Muscle of leg (tissue), 11 donors: ENCODE results near the gene ZFP36. TPM values are rescaled to one million over a fixed set of nuclear protein-coding genes. Genes with fewer than 3 reads are reported as not detected.
A peak's percentile ranks its signal among the peaks of the same experiment; 100 is the strongest.

Source experiments
- DNase-seq: peaks from one replicate; pipeline ENCODE4 v3.0.0; 2013
- H3K27ac ChIP-seq: one replicate; pipeline ENCODE4 v1.5.1; 2013; ENCODE audit warnings: mild to moderate bottlenecking, low read length, control low read depth
- H3K27me3 ChIP-seq: one replicate; pipeline ENCODE4 v1.6.1; 2013; ENCODE audit warnings: low read length; ENCODE audit not compliant: control insufficient read depth, insufficient read depth
- H3K36me3 ChIP-seq: one replicate; pipeline ENCODE4 v1.6.1; 2013; ENCODE audit warnings: low read length; ENCODE audit not compliant: control insufficient read depth, insufficient read depth
- H3K4me1 ChIP-seq: one replicate; pipeline ENCODE4 v1.6.1; 2013; ENCODE audit warnings: low read length; ENCODE audit not compliant: control insufficient read depth, insufficient read depth
- H3K4me3 ChIP-seq: one replicate; pipeline ENCODE4 v1.5.1; 2013; ENCODE audit warnings: low read length, control low read depth
- H3K9me3 ChIP-seq: replicated peaks from 2 replicates; pipeline ENCODE4 v1.6.1; 2013; ENCODE audit warnings: low read depth, low read length; ENCODE audit not compliant: control insufficient read depth
- WGBS: methylation state at CpG from one replicate; pipeline ENCODE4 v1.1.5; 2013; ENCODE audit warnings: missing lambda C conversion rate; ENCODE audit not compliant: insufficient coverage; 5-methylcytosine and 5-hydroxymethylcytosine counted together
- polyA plus RNA-seq, 8 donors: library from polyadenylated mRNA; unstranded; fragments of 120-200 nt; gene quantifications; one replicate each; pipeline versions ENCODE4 v1.2.1 to v1.2.3, GENCODE V29; 2013; ENCODE audit warnings: inconsistent platforms in 1 of 8, low replicate concordance in 1 of 8; ENCODE audit not compliant: insufficient read length in 8 of 8, insufficient read depth in 1 of 8
- total RNA-seq: library from RNA; stranded (reverse); fragments of 120-200 nt; gene quantifications from one replicate; pipeline ENCODE4 v1.2.4, GENCODE V29; 2013

The ZFP36 gene
- total and polyA plus RNA-seq, 9 donors: 14.2 to 143 (median 57.9) TPM

- DNase-seq: peak; percentile 82
- no peaks in the 10 kb centered on the region for H3K27me3 ChIP-seq
- peak overlapping the region; percentile 99 for H3K27ac ChIP-seq
- H3K36me3 ChIP-seq: peaks cover 28% of the 10 kb centered on the region
- H3K9me3 ChIP-seq: no peaks in the 10 kb centered on the region
- peak overlapping the region; percentile 35 for H3K4me3 ChIP-seq
- WGBS: 28% methylated on average over 5 of the region's 9 CpGs
- H3K4me1 ChIP-seq: peaks cover 68% of the 10 kb centered on the region
These were observed 4.6 kb downstream of the ZFP36 start for GRCh38 chr19:39411081-39411831.

GRCh38 chr19:39411832-39412099 lies 5.1 kb downstream of the ZFP36 start:
- Histone ChIP-seq H3K27me3 (no peaks in the 10 kb centered on the region), H3K4me3 (peak overlapping the region; percentile 35), H3K36me3 (peaks cover 33% of the 10 kb centered on the region), H3K9me3 (no peaks in the 10 kb centered on the region), H3K4me1 (peaks cover 71% of the 10 kb centered on the region), H3K27ac (peak overlapping the region; percentile 99)
- peak; percentile 96 for DNase-seq
- no CpG with 5 or more reads among the region's 7 CpGs for WGBS

GRCh38 chr19:39412100-39412866 lies 5.6 kb downstream of the ZFP36 start, which contains the start of gene PLEKHG2:
PLEKHG2 (plus strand) TSS chr19:39412669; CDS start chr19:39414087, 1,418 bp downstream.
- peak within 1 kb of the TSS; percentile 99 for H3K27ac ChIP-seq

GRCh38 chr19:39412867-39413271 lies 6.2 kb downstream of the ZFP36 start:
- no peak for DNase-seq
- 0% methylated on average over 23 of the region's 24 CpGs for WGBS
- peaks cover 37% of the 10 kb centered on the region for H3K36me3 ChIP-seq
- no peaks in the 10 kb centered on the region for H3K27me3 ChIP-seq
- H3K4me1 ChIP-seq: peaks cover 67% of the 10 kb centered on the region
- H3K9me3 ChIP-seq: no peaks in the 10 kb centered on the region
- H3K27ac ChIP-seq: peak overlapping the region; percentile 98
- H3K4me3 ChIP-seq: peak overlapping the region; percentile 96

More at GRCh38 chr19:39412100-39412866, 5.6 kb downstream of the ZFP36 start, which contains the start of gene PLEKHG2:
- H3K4me1 ChIP-seq: peaks cover 73% of the 10 kb centered on the region
- 0% methylated on average over 35 of the region's 60 CpGs for WGBS
- H3K36me3 ChIP-seq: peaks cover 36% of the 10 kb centered on the region
- no peaks in the 10 kb centered on the region for H3K9me3 ChIP-seq
- H3K27me3 ChIP-seq: no peaks in the 10 kb centered on the region
- peak within 1 kb of the TSS; percentile 96 for H3K4me3 ChIP-seq
- DNase-seq: peak; percentile 100

GRCh38 chr19:39413272-39413910 lies 6.7 kb downstream of the ZFP36 start:
- H3K4me1 ChIP-seq: peaks cover 61% of the 10 kb centered on the region
- H3K27ac ChIP-seq: peak overlapping the region; percentile 98
- peak overlapping the region; percentile 96 for H3K4me3 ChIP-seq
- H3K27me3 ChIP-seq: no peaks in the 10 kb centered on the region
- H3K9me3 ChIP-seq: no peaks in the 10 kb centered on the region
- DNase-seq: peak; percentile 88
- WGBS: under 1% methylated on average over 45 of the region's 54 CpGs
- H3K36me3 ChIP-seq: peaks cover 36% of the 10 kb centered on the region

- Histone ChIP-seq H3K4me3 (peak overlapping the region; percentile 96), H3K4me1 (peaks cover 55% of the 10 kb centered on the region), H3K9me3 (no peaks in the 10 kb centered on the region), H3K27me3 (no peaks in the 10 kb centered on the region), H3K36me3 (peaks cover 36% of the 10 kb centered on the region), H3K27ac (peak overlapping the region; percentile 85)
- DNase-seq: no peak
- WGBS: 18% methylated on average over 15 of the region's 18 CpGs
These were observed 7.4 kb downstream of the ZFP36 start for GRCh38 chr19:39413911-39414608.

GRCh38 chr19:39415111-39416046 lies 8.7 kb downstream of the ZFP36 start:
- H3K4me1 ChIP-seq: peaks cover 45% of the 10 kb centered on the region
- 29% methylated on average over 29 of the region's 35 CpGs for WGBS

GRCh38 chr19:39416152-39417120 lies 9.8 kb downstream of the ZFP36 start:
- Histone ChIP-seq H3K27ac (no peak overlapping the region), H3K9me3 (no peaks in the 10 kb centered on the region), H3K4me1 (peaks cover 34% of the 10 kb centered on the region), H3K4me3 (no peak overlapping the region), H3K27me3 (no peaks in the 10 kb centered on the region), H3K36me3 (peaks cover 56% of the 10 kb centered on the region)
- no peak for DNase-seq
- WGBS: 81% methylated on average over 23 of the region's 27 CpGs

More at GRCh38 chr19:39415111-39416046, 8.7 kb downstream of the ZFP36 start:
- DNase-seq: peak; percentile 44
- Histone ChIP-seq H3K4me3 (peak overlapping the region; percentile 96), H3K27me3 (no peaks in the 10 kb centered on the region), H3K36me3 (peaks cover 46% of the 10 kb centered on the region), H3K9me3 (no peaks in the 10 kb centered on the region), H3K27ac (no peak overlapping the region)
